ENCODE measurements around the gene LSM7. TPM values are rescaled to one million over a fixed set of nuclear protein-coding genes. Genes with fewer than 3 reads are reported as not detected.

Gene LSM7
- total and polyA plus RNA-seq, 2 experiments from 2014 or later: 299 to 409 TPM

GRCh38 chr19:2273356-2274184 lies 54.8 kb downstream of the LSM7 start:
- H2AFZ ChIP-seq: no peak overlapping the region
- peak overlapping the region; percentile 89 for H3K4me2 ChIP-seq
- ATAC-seq (peak; percentile 62), DNase-seq (ENCODE audit: low spot score) (peak; percentile 96)
- Mint-ChIP-seq H3K4me3 (peak overlapping the region; percentile 63), H3K9me3 (peaks cover 7% of the 10 kb centered on the region; the same call in 2 of the 3 replicates), H3K4me1 (peaks cover 23% of the 10 kb centered on the region), H3K27ac (peak overlapping the region; percentile 87; the same call in 1 of the 2 replicates), H3K27me3 (ENCODE audit: insufficient read depth, low read depth, poor library complexity) (peaks cover 28% of the 10 kb centered on the region), H3K36me3 (ENCODE audit: low read depth) (peaks cover 37% of the 10 kb centered on the region)
- peaks cover 47% of the 10 kb centered on the region for H3K79me2 ChIP-seq (replicated peaks; ENCODE audit: insufficient read depth)
- H3K4me3 ChIP-seq: peak overlapping the region; percentile 46
- H3K4me1 ChIP-seq (ENCODE audit: insufficient read depth): peaks cover 18% of the 10 kb centered on the region
- peaks cover 4% of the 10 kb centered on the region; the same call in 1 of the 2 replicates for H3K36me3 ChIP-seq (ENCODE audit: insufficient read depth)
- peaks cover 27% of the 10 kb centered on the region for H4K20me1 ChIP-seq (replicated peaks; ENCODE audit: insufficient read depth)
- H3F3A ChIP-seq (replicated peaks; ENCODE audit: low read depth): peaks cover 37% of the 10 kb centered on the region
- no peak for TF ChIP-seq EZH2phosphoT487 (IDR thresholded peaks at IDR 0.05; ENCODE audit: unreplicated experiment)
- no peak for TF ChIP-seq ZNF462 (CRISPR knock-in tag; IDR thresholded peaks at IDR 0.05)
- no peak for TF ChIP-seq ZNF331 (CRISPR knock-in tag; IDR thresholded peaks at IDR 0.05; ENCODE audit: low read depth)
- TF ChIP-seq ETS1 (IDR thresholded peaks at IDR 0.05): peak; percentile 74; the same call in 1 of the 2 replicates
- peak; percentile 92 for TF ChIP-seq POLR2AphosphoS5 (IDR thresholded peaks at IDR 0.05; ENCODE audit: low read depth)
- no peak for TF ChIP-seq JUNB (IDR thresholded peaks at IDR 0.05; ENCODE audit: unreplicated experiment)
- TF ChIP-seq REST (IDR thresholded peaks at IDR 0.05; ENCODE audit: unreplicated experiment): no peak
- no peak for TF ChIP-seq EZH2 (IDR thresholded peaks at IDR 0.05; ENCODE audit: low read depth, unreplicated experiment)
- TF ChIP-seq ZNF114 (CRISPR knock-in tag; IDR thresholded peaks at IDR 0.05): no peak
- no peak for TF ChIP-seq NANOG (IDR thresholded peaks at IDR 0.05; ENCODE audit: borderline replicate concordance)
- peak; percentile 37; the same call in 1 of the 2 replicates for TF ChIP-seq CREB1 (CRISPR knock-in tag; IDR thresholded peaks at IDR 0.05; ENCODE audit: low read depth)
- TF ChIP-seq STAT1 (IDR thresholded peaks at IDR 0.05; ENCODE audit: unreplicated experiment): no peak
- TF ChIP-seq, protein P1, sequence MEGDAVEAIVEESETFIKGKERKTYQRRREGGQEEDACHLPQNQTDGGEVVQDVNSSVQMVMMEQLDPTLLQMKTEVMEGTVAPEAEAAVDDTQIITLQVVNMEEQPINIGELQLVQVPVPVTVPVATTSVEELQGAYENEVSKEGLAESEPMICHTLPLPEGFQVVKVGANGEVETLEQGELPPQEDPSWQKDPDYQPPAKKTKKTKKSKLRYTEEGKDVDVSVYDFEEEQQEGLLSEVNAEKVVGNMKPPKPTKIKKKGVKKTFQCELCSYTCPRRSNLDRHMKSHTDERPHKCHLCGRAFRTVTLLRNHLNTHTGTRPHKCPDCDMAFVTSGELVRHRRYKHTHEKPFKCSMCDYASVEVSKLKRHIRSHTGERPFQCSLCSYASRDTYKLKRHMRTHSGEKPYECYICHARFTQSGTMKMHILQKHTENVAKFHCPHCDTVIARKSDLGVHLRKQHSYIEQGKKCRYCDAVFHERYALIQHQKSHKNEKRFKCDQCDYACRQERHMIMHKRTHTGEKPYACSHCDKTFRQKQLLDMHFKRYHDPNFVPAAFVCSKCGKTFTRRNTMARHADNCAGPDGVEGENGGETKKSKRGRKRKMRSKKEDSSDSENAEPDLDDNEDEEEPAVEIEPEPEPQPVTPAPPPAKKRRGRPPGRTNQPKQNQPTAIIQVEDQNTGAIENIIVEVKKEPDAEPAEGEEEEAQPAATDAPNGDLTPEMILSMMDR (conservative IDR thresholded peaks at IDR 0.05; ENCODE audit: low read depth in 2 of 2): peak; percentile 86 to 87
- no peaks in the 10 kb centered on the region for H3K27me3 ChIP-seq (ENCODE audit: insufficient read depth)
- no peaks in the 10 kb centered on the region for H3K9me2 ChIP-seq (ENCODE audit: insufficient read depth)
- H3K27ac ChIP-seq (ENCODE audit: low read depth): peak overlapping the region; percentile 98

Data from GM23338 (cell line).